IMR-90 (cell line): ENCODE results near the gene THADA.

Experiments
- BHLHE40 ChIP-seq: fragments of 150-350 bp; IDR thresholded peaks from 2 replicates; pipeline ENCODE4 v1.6.1; 2016; ENCODE audit warnings: mild to moderate bottlenecking, low read depth, low read length
- CHD1 ChIP-seq: IDR thresholded peaks from 2 replicates; pipeline ENCODE4 v1.6.1; 2012; ENCODE audit warnings: low read depth, low read length, improper control_type of control experiment
- CTCF ChIP-seq: conservative IDR thresholded peaks from 2 replicates; pipeline ENCODE4 v1.5.1; 2012; ENCODE audit warnings: mild to moderate bottlenecking, low read depth, low read length, improper control_type of control experiment
- ELK1 ChIP-seq: fragments of 150-350 bp; IDR thresholded peaks from 2 replicates; pipeline ENCODE4 v1.6.1; 2016; ENCODE audit warnings: low read depth, mild to moderate bottlenecking, low read length, moderate library complexity, borderline replicate concordance
- FOS ChIP-seq: fragments of 150-350 bp; IDR thresholded peaks from 2 replicates; pipeline ENCODE4 v1.6.1; 2016; ENCODE audit warnings: low read depth, low read length
- MAZ ChIP-seq: IDR thresholded peaks from 2 replicates; pipeline ENCODE4 v1.6.1; 2012; ENCODE audit warnings: low read depth, mild to moderate bottlenecking, low read length, improper control_type of control experiment, moderate library complexity, borderline replicate concordance
- MXI1 ChIP-seq: IDR thresholded peaks from 2 replicates; pipeline ENCODE4 v1.6.1; 2012; ENCODE audit warnings: low read depth, mild to moderate bottlenecking, low read length, moderate library complexity, borderline replicate concordance
- POLR2A ChIP-seq: IDR thresholded peaks from 2 replicates; pipeline ENCODE4 v1.6.1; 2012; ENCODE audit warnings: mild to moderate bottlenecking, low read depth, low read length
- RAD21 ChIP-seq: IDR thresholded peaks from 2 replicates; pipeline ENCODE4 v1.6.1; 2012; ENCODE audit warnings: low read length, improper control_type of control experiment
- RCOR1 ChIP-seq: IDR thresholded peaks from 2 replicates; pipeline ENCODE4 v1.6.1; 2012; ENCODE audit warnings: mild to moderate bottlenecking, low read length, improper control_type of control experiment; ENCODE audit not compliant: insufficient replicate concordance
- RFX5 ChIP-seq: IDR thresholded peaks from 2 replicates; pipeline ENCODE4 v1.8.0; 2012; ENCODE audit warnings: low read depth, mild to moderate bottlenecking, low read length, moderate library complexity
- SMC3 ChIP-seq: fragments of 150-350 bp; IDR thresholded peaks from 2 replicates; pipeline ENCODE4 v1.6.1; 2016; ENCODE audit warnings: low read depth, mild to moderate bottlenecking, antibody characterized with exemption, low read length, moderate library complexity
- USF2 ChIP-seq: fragments of 150-350 bp; IDR thresholded peaks from 2 replicates; pipeline ENCODE4 v1.6.1; 2017; ENCODE audit warnings: mild to moderate bottlenecking, antibody characterized with exemption, low read length, low read depth

- TF ChIP-seq CTCF (no peak), BHLHE40 (no peak), POLR2A (no peak), USF2 (no peak), RAD21 (no peak), MAZ (no peak), SMC3 (no peak), CHD1 (no peak), MXI1 (no peak), FOS (no peak), RFX5 (no peak), RCOR1 (no peak), ELK1 (no peak)
These were observed 375.1 kb downstream of the THADA start for GRCh38 chr2:43220760-43221123.
